GM12875 (cell line): Measurements from ENCODE around the gene BCDIN3D.

Experiments
- H3K4me3 ChIP-seq: one replicate; pipeline ENCODE4 v1.5.1; 2011; ENCODE audit warnings: low read depth, low read length, control low read depth
- CTCF ChIP-seq: IDR thresholded peaks from 2 replicates; pipeline ENCODE4 v1.5.1; 2011; ENCODE audit warnings: low read depth, mild to moderate bottlenecking, control low read depth, inconsistent platforms, low read length, moderate library complexity, borderline replicate concordance; ENCODE audit not compliant: insufficient read depth

The BCDIN3D gene

GRCh38 chr12:49790741-49791555 lies 52.0 kb downstream of the BCDIN3D start:
- no peak overlapping the region for H3K4me3 ChIP-seq
- no peak for TF ChIP-seq CTCF

GRCh38 chr12:49789992-49790391 lies 52.9 kb downstream of the BCDIN3D start:
- no peak overlapping the region for H3K4me3 ChIP-seq
- no peak for TF ChIP-seq CTCF

- no peak overlapping the region for H3K4me3 ChIP-seq
- TF ChIP-seq CTCF: no peak
Measured at GRCh38 chr12:49787672-49788071, 55.2 kb downstream of the BCDIN3D start.
